PC-9 (cell line): ENCODE data around the gene ARNT2. TPM values are rescaled to one million over a fixed set of nuclear protein-coding genes. Genes with fewer than 3 reads are reported as not detected.

Experiments used
- BruUV-seq: library from RNA; stranded (reverse); fragments of 400-500 nt; replicated peaks from 2 replicates; lab custom pipeline; 2021; lab: Mats Ljungman, UMichigan
- CTCF ChIA-PET: fragments of 300-600 bp; sonication (Branson Sonifier 250); formaldehyde crosslinking; loops from one replicate; lab custom pipeline; 2022; ENCODE audit warnings: antibody characterized with exemption; lab: Charles Lee
- POLR2A ChIA-PET: fragments of 300-600 bp; sonication (Branson Sonifier 250); formaldehyde crosslinking; loops from one replicate; lab custom pipeline; 2022; ENCODE audit warnings: antibody characterized with exemption; ENCODE audit not compliant: unreplicated experiment; lab: Charles Lee
- DNase-seq, 2 experiments: peaks; one replicate each; pipeline versions ENCODE4 v3.0.0 to v3.0.0-alpha.2; 2015 to 2022; ENCODE audit warnings: mixed read lengths in 1 of 2
- H2AFZ ChIP-seq: fragments of 200-600 bp; sonication (generic); 2 replicates; pipeline ENCODE4 v1.8.1; 2017; ENCODE audit warnings: antibody characterized with exemption
- H3F3A ChIP-seq: fragments of 200-600 bp; sonication (generic); 2 replicates; pipeline ENCODE4 v1.8.1; 2017; ENCODE audit warnings: antibody characterized with exemption, mild to moderate bottlenecking, low read depth; ENCODE audit not compliant: insufficient read depth
- H3K27ac ChIP-seq: fragments of 200-600 bp; sonication (generic); 2 replicates; pipeline ENCODE4 v1.6.1; 2016; ENCODE audit warnings: mixed run types
- H3K27me3 ChIP-seq: fragments of 200-600 bp; sonication (generic); 2 replicates; pipeline ENCODE4 v1.6.1; 2016; ENCODE audit warnings: low read depth, mixed run types; ENCODE audit not compliant: insufficient read depth
- H3K36me3 ChIP-seq: fragments of 200-600 bp; sonication (generic); 2 replicates; pipeline ENCODE4 v1.6.1; 2016; ENCODE audit warnings: low read depth, mixed run types
- H3K4me1 ChIP-seq: fragments of 200-600 bp; sonication (generic); replicated peaks from 2 replicates; pipeline ENCODE4 v1.6.1; 2016; ENCODE audit warnings: mixed run types; ENCODE audit not compliant: insufficient read depth
- H3K4me2 ChIP-seq: fragments of 200-600 bp; sonication (generic); 2 replicates; pipeline ENCODE4 v1.6.1; 2017; ENCODE audit warnings: mixed run types
- H3K4me3 ChIP-seq: fragments of 200-600 bp; sonication (generic); 2 replicates; pipeline ENCODE4 v1.6.1; 2016; ENCODE audit warnings: mixed run types
- H3K79me2 ChIP-seq: fragments of 200-600 bp; sonication (generic); 2 replicates; pipeline ENCODE4 v1.6.1; 2017; ENCODE audit warnings: low read depth, mixed run types
- H3K9me2 ChIP-seq: fragments of 200-600 bp; sonication (generic); 2 replicates; pipeline ENCODE4 v1.8.1; 2017; ENCODE audit warnings: mild to moderate bottlenecking; ENCODE audit not compliant: insufficient read depth
- H3K9me3 ChIP-seq: fragments of 200-600 bp; sonication (generic); 2 replicates; pipeline ENCODE4 v1.8.1; 2016; ENCODE audit warnings: low read depth; ENCODE audit not compliant: insufficient read depth
- H4K20me1 ChIP-seq: fragments of 200-600 bp; sonication (generic); 2 replicates; pipeline ENCODE4 v1.8.1; 2017; ENCODE audit not compliant: insufficient read depth
- EZH2 ChIP-seq: fragments of 200-600 bp; sonication (generic); IDR thresholded peaks from 2 replicates; pipeline ENCODE4 v1.8.0; 2017; ENCODE audit warnings: antibody characterized with exemption, low read depth
- intact Hi-C: fragments of 100-400 bp; cut with micrococcal nuclease; formaldehyde crosslinking; loops from one replicate; pipeline ENCODE4 v1.10.0; 2022; ENCODE audit not compliant: unreplicated experiment
- total RNA-seq: library from RNA; stranded (reverse); gene quantifications from 2 replicates; pipeline ENCODE4 v1.2.3, GENCODE V29; 2021
- TF ChIP-seq, protein P1 (sequence below): fragments of 200-600 bp; sonication (generic); conservative IDR thresholded peaks from 2 replicates; pipeline ENCODE4 v1.6.1; 2017; ENCODE audit warnings: mixed run types, antibody characterized with exemption, mild to moderate bottlenecking, moderate library complexity

The ARNT2 gene
- total RNA-seq, 1 experiment from 2014 or later, result 4.3 TPM

GRCh38 chr15:80415358-80415670 is 11.1 kb downstream of the ARNT2 start:
- no peak for DNase-seq
- H2AFZ ChIP-seq, result no peak overlapping the region
- H3K9me3 ChIP-seq, result no peaks in the 10 kb centered on the region
- H3K36me3 ChIP-seq, result no peaks in the 10 kb centered on the region
- no peaks in the 10 kb centered on the region for H3K4me1 ChIP-seq
- TF ChIP-seq, protein P1, sequence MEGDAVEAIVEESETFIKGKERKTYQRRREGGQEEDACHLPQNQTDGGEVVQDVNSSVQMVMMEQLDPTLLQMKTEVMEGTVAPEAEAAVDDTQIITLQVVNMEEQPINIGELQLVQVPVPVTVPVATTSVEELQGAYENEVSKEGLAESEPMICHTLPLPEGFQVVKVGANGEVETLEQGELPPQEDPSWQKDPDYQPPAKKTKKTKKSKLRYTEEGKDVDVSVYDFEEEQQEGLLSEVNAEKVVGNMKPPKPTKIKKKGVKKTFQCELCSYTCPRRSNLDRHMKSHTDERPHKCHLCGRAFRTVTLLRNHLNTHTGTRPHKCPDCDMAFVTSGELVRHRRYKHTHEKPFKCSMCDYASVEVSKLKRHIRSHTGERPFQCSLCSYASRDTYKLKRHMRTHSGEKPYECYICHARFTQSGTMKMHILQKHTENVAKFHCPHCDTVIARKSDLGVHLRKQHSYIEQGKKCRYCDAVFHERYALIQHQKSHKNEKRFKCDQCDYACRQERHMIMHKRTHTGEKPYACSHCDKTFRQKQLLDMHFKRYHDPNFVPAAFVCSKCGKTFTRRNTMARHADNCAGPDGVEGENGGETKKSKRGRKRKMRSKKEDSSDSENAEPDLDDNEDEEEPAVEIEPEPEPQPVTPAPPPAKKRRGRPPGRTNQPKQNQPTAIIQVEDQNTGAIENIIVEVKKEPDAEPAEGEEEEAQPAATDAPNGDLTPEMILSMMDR, result no peak
- TF ChIP-seq EZH2, result no peak
- H4K20me1 ChIP-seq, result no peaks in the 10 kb centered on the region
- H3K27ac ChIP-seq, result no peak overlapping the region
- intact Hi-C loops, result no loop called here
- no peaks in the 10 kb centered on the region for H3F3A ChIP-seq
- ChIA-PET POLR2A (no interaction called here), CTCF (interaction anchor here (1.0 kb wide), 1 partner anchor 851 kb away, joined by 3 read pairs; no protein-coding TSS in a partner anchor)
- BruUV-seq, result no TSS peak
- H3K4me2 ChIP-seq, result no peak overlapping the region
- no peaks in the 10 kb centered on the region for H3K79me2 ChIP-seq
- peaks cover 19% of the 10 kb centered on the region for H3K27me3 ChIP-seq
- H3K9me2 ChIP-seq, result no peaks in the 10 kb centered on the region
- no peak overlapping the region for H3K4me3 ChIP-seq

DNA sequence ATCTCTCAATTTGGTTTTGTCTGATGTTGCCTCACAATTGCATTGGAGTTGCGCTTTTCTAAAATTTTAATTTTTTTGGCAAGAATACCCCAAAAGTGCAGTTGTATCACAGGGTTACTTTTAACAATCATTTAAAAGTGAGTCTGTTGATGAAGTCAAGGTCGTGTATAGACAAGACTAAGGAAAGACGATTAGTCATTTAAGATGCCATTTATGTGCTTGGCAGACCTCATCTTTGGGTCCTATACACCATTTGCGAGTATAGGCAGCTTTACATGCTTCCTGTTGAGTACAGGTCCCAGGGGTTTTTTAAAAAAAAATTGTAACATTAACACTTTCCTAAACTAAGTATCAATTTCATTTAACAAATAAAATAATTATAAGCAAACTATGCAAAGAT is 12.5 kb downstream of the ARNT2 start:
- H4K20me1 ChIP-seq, result no peaks in the 10 kb centered on the region
- intact Hi-C loops, result no loop called here
- DNase-seq, result no peak
- BruUV-seq, result no TSS peak
- no peak for TF ChIP-seq EZH2
- TF ChIP-seq, protein P1, result no peak
- H3K4me2 ChIP-seq, result no peak overlapping the region
- H3K27ac ChIP-seq, result no peak overlapping the region
- ChIA-PET POLR2A (no interaction called here), CTCF (no interaction called here)
- H3K79me2 ChIP-seq, result no peaks in the 10 kb centered on the region
- no peaks in the 10 kb centered on the region for H3K9me3 ChIP-seq
- H3K9me2 ChIP-seq, result no peaks in the 10 kb centered on the region
- 0 out of 2 replicates have a peak, but pooled peaks cover 9% of the 10 kb centered on the region for H3K27me3 ChIP-seq
- no peaks in the 10 kb centered on the region for H3K36me3 ChIP-seq
- H3K4me1 ChIP-seq, result no peaks in the 10 kb centered on the region
- H3F3A ChIP-seq, result no peaks in the 10 kb centered on the region
- no peak overlapping the region for H3K4me3 ChIP-seq
- H2AFZ ChIP-seq, result no peak overlapping the region

- Histone ChIP-seq H4K20me1 (no peaks in the 10 kb centered on the region), H3K4me3 (no peak overlapping the region), H3K9me2 (no peaks in the 10 kb centered on the region), H3K4me1 (peaks cover 7% of the 10 kb centered on the region), H3K79me2 (no peaks in the 10 kb centered on the region), H3F3A (peaks cover 6% of the 10 kb centered on the region; the same call in 1 of the 2 replicates), H3K36me3 (no peaks in the 10 kb centered on the region), H3K27me3 (0 out of 2 replicates have a peak, but pooled peaks cover 9% of the 10 kb centered on the region), H3K27ac (no peak overlapping the region), H2AFZ (no peak overlapping the region), H3K4me2 (no peak overlapping the region), H3K9me3 (no peaks in the 10 kb centered on the region)
- no peak for TF ChIP-seq EZH2
- TF ChIP-seq, protein P1, result peak; percentile 79
- POLR2A ChIA-PET, result no interaction called here
- intact Hi-C loops, result loop anchor here (1.0 kb wide), 1 partner anchor 36 kb away; no protein-coding TSS in a partner anchor
- BruUV-seq, result no TSS peak
- CTCF ChIA-PET, result interaction anchor here (0.7 kb wide), 1 partner anchor 773 kb away, joined by 3 read pairs; no protein-coding TSS in a partner anchor
- DNase-seq, result peak; percentile 20 to 43
Observed at GRCh38 chr15:80418892-80419537, 14.8 kb downstream of the ARNT2 start.
